Activated T-helper 1 cell treated with anti-CD3 and anti-CD28 coated beads, Interleukin-12 subunit alpha, Interleukin-12 subunit beta, Interleukin-2, Interleukin-4 antibody, amounts not matched to agents 30 ng/mL and 10 ng/mL and 1 ng/mL, durations not matched to agents 14 hours and 24 hours and 36 hours (primary cell): ENCODE measurements around the gene DAZAP1. TPM values are rescaled to one million over a fixed set of nuclear protein-coding genes. Genes with fewer than 3 reads are reported as not detected.

Experiments
- DNase-seq: peaks from one replicate; pipeline ENCODE4 v3.0.0; 2021; ENCODE audit warnings: low spot score
- H3K27ac Mint-ChIP-seq: one replicate; pipeline ENCODE4 v1.8.0; 2021; ENCODE audit warnings: mild to moderate bottlenecking, mixed read lengths
- H3K27me3 Mint-ChIP-seq: one replicate; pipeline ENCODE4 v1.8.0; 2022; ENCODE audit warnings: mild to moderate bottlenecking, moderate library complexity, mixed read lengths; ENCODE audit not compliant: insufficient read depth
- H3K36me3 Mint-ChIP-seq: one replicate; pipeline ENCODE4 v1.8.0; 2021; ENCODE audit warnings: low read depth, mixed read lengths
- H3K4me1 Mint-ChIP-seq: one replicate; pipeline ENCODE4 v1.8.0; 2021; ENCODE audit warnings: low read depth, mixed read lengths
- H3K4me3 Mint-ChIP-seq: one replicate; pipeline ENCODE4 v1.8.0; 2021; ENCODE audit warnings: mild to moderate bottlenecking, moderate library complexity, mixed read lengths
- H3K9me3 Mint-ChIP-seq: one replicate; pipeline ENCODE4 v1.8.0; 2021; ENCODE audit warnings: mixed read lengths
- intact Hi-C: fragments of 100-400 bp; cut with micrococcal nuclease; formaldehyde crosslinking; loops from one replicate; pipeline ENCODE4 v1.15.1; 2024
- total RNA-seq: library from RNA; stranded (reverse); gene quantifications from 2 replicates; pipeline ENCODE4 v1.2.3, GENCODE V29; 2022

The DAZAP1 gene
- total RNA-seq, 1 donor from 2014 or later, result 301 TPM

DNA sequence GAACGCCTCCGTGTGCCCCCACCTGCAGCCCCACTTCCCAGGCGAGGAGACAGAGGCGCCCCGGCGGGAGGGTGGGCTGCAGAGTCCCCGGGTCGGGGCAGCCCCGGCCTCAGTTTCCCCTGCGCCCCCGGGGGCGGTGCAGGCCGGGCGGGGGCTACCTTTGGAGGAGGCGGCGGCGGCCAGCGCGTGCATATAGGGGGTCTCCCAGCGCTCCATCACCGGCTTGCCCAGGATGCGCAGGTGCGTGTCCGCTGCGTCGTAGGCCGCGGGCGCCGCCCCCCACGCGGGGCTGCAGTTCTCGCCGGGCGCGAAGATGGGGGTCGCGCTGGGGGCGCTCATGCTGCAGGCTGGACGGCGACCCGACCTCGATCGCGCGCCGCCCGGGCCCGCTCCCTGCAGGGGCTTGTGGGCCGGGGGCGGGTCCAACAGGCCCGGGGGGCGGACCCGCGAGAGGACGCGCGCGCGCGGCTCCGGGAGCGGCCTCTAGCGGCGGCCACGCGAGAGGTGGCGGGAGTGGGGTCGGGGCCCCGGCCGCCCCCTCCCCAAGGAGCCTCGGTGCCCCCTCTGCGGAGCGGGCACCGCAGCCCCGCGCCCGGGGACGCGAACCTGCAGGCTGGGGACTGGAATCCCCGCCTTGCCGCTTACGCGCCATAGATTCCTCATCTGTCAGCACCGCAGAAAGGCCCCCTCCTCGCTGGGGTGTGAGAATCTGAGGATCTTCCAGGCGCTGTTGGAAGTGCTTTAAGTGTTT is 6.1 kb upstream of the DAZAP1 start, which contains the start of gene GAMT:
Gene GAMT, minus strand, starts transcription at position 405 of the 751 bp plus-strand sequence. Its CDS starts 66 bp downstream, at position 339.
- no peaks in the 10 kb centered on the region for H3K9me3 Mint-ChIP-seq
- intact Hi-C loops, result no loop called here
- H3K4me1 Mint-ChIP-seq, result peaks cover 5% of the 10 kb centered on the region
- H3K27ac Mint-ChIP-seq, result no peak within 1 kb of the TSS
- H3K4me3 Mint-ChIP-seq, result peak within 1 kb of the TSS; percentile 73
- peaks cover 7% of the 10 kb centered on the region for H3K27me3 Mint-ChIP-seq
- DNase-seq, result peak; percentile 54
- no peaks in the 10 kb centered on the region for H3K36me3 Mint-ChIP-seq

- Mint-ChIP-seq H3K9me3 (no peaks in the 10 kb centered on the region), H3K27ac (no peak overlapping the region), H3K4me3 (peak overlapping the region; percentile 51), H3K27me3 (peaks cover 7% of the 10 kb centered on the region), H3K4me1 (peaks cover 10% of the 10 kb centered on the region), H3K36me3 (no peaks in the 10 kb centered on the region)
- intact Hi-C loops, result no loop called here
- DNase-seq, result no peak
These were observed 5.5 kb upstream of the DAZAP1 start for GRCh38 chr19:1401889-1402217.

- no peaks in the 10 kb centered on the region for H3K9me3 Mint-ChIP-seq
- peaks cover 10% of the 10 kb centered on the region for H3K4me1 Mint-ChIP-seq
- H3K4me3 Mint-ChIP-seq, result peak overlapping the region; percentile 76
- H3K36me3 Mint-ChIP-seq, result no peaks in the 10 kb centered on the region
- H3K27ac Mint-ChIP-seq, result no peak overlapping the region
- peaks cover 7% of the 10 kb centered on the region for H3K27me3 Mint-ChIP-seq
- intact Hi-C loops, result no loop called here
- DNase-seq, result no peak
These were observed 4.8 kb upstream of the DAZAP1 start for GRCh38 chr19:1402411-1403070.

DNA sequence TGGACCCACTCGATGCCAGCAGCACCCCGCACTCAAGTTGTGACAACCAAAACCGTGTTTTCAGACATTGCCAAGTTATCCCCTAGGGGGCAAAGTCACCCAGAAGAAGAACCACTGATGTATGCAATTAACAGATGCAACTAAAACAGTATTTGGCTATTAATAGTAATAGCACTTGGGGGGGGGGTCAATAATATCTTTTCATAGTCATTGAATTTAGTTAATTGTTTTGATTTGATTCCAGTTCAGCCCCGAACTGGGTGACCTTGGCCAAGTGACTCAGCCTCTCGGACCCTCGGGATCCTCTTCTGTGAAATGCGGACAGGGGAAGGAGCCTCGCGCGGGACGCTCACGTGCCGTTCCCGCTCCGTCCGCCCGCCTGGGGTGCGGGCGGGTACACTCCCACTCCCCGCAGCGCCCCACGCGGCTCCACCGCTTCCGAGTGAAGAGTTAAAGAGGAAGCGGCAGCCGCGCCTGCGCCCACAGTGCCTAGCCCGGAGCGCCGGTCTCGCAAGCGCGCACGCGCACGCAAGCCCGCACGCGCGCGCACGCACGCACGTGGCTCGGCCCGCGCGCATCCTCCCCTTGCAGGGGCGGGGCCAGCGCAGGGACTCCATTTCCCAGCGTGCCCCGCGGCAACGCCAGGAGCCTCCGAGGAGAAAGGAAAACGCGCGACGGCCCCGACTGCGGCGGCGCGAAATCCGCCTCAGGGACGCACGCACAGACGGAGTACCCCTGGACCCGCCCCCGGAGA is 435 bp upstream of the DAZAP1 start:
- Mint-ChIP-seq H3K27ac (peak overlapping the region; percentile 83), H3K36me3 (peaks cover 14% of the 10 kb centered on the region), H3K4me1 (peaks cover 33% of the 10 kb centered on the region), H3K27me3 (peaks cover 7% of the 10 kb centered on the region), H3K9me3 (no peaks in the 10 kb centered on the region), H3K4me3 (peak overlapping the region; percentile 76)
- DNase-seq, result peak; percentile 100
- intact Hi-C loops, result loop anchor here (1.0 to 5.0 kb wide), 8 partner anchors 24 to 1375 kb away; partner anchors contain the start of genes FAM174C, KLF16, NDUFS7 and PCSK4

GRCh38 chr19:1408300-1409203 is 1.2 kb downstream of the DAZAP1 start:
- Mint-ChIP-seq H3K27me3 (peaks cover 3% of the 10 kb centered on the region), H3K36me3 (peaks cover 14% of the 10 kb centered on the region), H3K4me1 (peaks cover 31% of the 10 kb centered on the region)

GRCh38 chr19:1409204-1410005 is 2.0 kb downstream of the DAZAP1 start:
- H3K4me1 Mint-ChIP-seq, result peaks cover 33% of the 10 kb centered on the region
- peaks cover 14% of the 10 kb centered on the region for H3K36me3 Mint-ChIP-seq
- H3K27me3 Mint-ChIP-seq, result no peaks in the 10 kb centered on the region
- intact Hi-C loops, result loop anchor here (5.0 kb wide), 2 partner anchors 453 to 1373 kb away; partner anchors contain the start of genes KLF16 and SGTA
- DNase-seq, result no peak
- peak overlapping the region; percentile 98 for H3K4me3 Mint-ChIP-seq
- no peaks in the 10 kb centered on the region for H3K9me3 Mint-ChIP-seq
- peak overlapping the region; percentile 98 for H3K27ac Mint-ChIP-seq

More at GRCh38 chr19:1408300-1409203, 1.2 kb downstream of the DAZAP1 start:
- Mint-ChIP-seq H3K4me3 (peak overlapping the region; percentile 98), H3K27ac (peak overlapping the region; percentile 98), H3K9me3 (no peaks in the 10 kb centered on the region)
- peak; percentile 49 for DNase-seq
- intact Hi-C loops, result loop anchor here (5.0 kb wide), 2 partner anchors 454 to 1374 kb away; partner anchors contain the start of genes KLF16 and SGTA

DNA sequence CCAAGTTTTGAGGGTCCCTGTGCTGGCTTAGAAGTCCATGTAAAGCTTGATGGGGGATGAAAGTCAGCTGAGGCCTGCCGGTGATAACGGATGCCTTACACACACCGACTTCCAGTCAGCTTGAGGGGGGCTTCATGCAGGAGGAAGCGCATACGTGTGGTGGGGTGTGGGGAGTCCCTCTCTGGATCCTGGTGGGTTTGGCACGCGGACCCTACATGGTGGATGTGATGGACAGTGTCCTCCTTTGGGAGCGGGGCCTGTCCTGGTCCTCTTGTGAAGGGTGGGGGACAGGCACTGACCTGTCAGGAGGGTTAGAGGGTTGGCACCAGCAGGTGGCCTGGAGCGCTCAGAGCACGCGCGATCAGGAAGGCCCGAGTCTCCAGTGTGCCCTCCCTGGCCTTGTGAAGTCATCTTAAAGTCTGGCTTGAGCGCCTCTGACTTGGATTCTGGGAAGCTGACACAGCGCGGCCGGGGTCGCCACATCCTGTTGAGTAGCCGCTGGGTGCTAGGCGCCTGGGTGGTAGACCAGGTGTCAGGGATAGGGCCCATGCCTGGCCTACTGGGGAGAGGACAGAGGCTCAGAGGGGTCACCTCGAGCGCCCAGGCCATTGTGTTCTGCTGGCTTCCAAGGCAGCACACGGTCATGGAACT is 2.9 kb downstream of the DAZAP1 start:
- H3K4me1 Mint-ChIP-seq, result peaks cover 39% of the 10 kb centered on the region
- peaks cover 18% of the 10 kb centered on the region for H3K36me3 Mint-ChIP-seq
- intact Hi-C loops, result no loop called here
- H3K9me3 Mint-ChIP-seq, result no peaks in the 10 kb centered on the region
- H3K4me3 Mint-ChIP-seq, result peak overlapping the region; percentile 98
- DNase-seq, result no peak
- peak overlapping the region; percentile 70 for H3K27ac Mint-ChIP-seq
- H3K27me3 Mint-ChIP-seq, result no peaks in the 10 kb centered on the region

GRCh38 chr19:1410789-1411188 is 3.4 kb downstream of the DAZAP1 start:
- Mint-ChIP-seq H3K4me1 (peaks cover 39% of the 10 kb centered on the region), H3K27me3 (no peaks in the 10 kb centered on the region), H3K27ac (peak overlapping the region; percentile 64), H3K9me3 (no peaks in the 10 kb centered on the region), H3K36me3 (peaks cover 19% of the 10 kb centered on the region), H3K4me3 (peak overlapping the region; percentile 98)
- no peak for DNase-seq
- intact Hi-C loops, result no loop called here

GRCh38 chr19:1411255-1412191 is 4.1 kb downstream of the DAZAP1 start:
- Mint-ChIP-seq H3K4me1 (peaks cover 37% of the 10 kb centered on the region), H3K36me3 (peaks cover 20% of the 10 kb centered on the region), H3K4me3 (peak overlapping the region; percentile 33), H3K9me3 (no peaks in the 10 kb centered on the region), H3K27ac (no peak overlapping the region), H3K27me3 (no peaks in the 10 kb centered on the region)
- no peak for DNase-seq
- intact Hi-C loops, result no loop called here

DNA sequence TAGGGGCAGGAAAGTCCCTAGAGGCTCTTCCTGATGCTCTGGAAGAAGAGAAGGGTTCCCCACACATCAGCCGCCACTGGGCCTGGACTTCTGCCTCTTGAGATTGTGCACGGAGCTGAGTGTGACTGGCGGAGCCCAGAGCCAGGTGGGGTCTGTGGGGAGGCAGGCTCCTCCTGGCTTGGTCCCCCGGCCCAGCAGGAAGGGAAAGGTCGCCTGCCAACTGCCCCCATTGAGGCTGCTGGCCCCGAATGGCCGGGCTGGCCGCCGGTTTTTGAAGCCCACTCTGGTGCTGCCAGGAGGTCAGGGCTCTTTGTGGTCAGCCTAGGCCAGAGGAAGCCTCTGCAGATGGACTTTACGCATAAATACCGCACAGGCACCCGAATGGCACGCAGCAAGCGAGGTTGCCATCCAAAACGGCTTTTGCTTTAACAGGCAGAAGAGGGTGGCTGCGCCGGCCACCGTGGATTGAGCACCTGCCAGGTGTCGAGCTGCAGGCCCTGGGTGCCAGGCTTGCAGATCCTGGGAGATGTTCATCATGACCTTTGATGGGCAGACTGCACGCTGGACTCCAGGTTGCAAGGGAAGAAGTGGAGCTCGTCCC is 5.0 kb downstream of the DAZAP1 start:
- H3K4me1 Mint-ChIP-seq, result peaks cover 37% of the 10 kb centered on the region
- H3K27ac Mint-ChIP-seq, result no peak overlapping the region
- no peak overlapping the region for H3K4me3 Mint-ChIP-seq
- peaks cover 22% of the 10 kb centered on the region for H3K36me3 Mint-ChIP-seq
- DNase-seq, result no peak
- intact Hi-C loops, result no loop called here
- H3K9me3 Mint-ChIP-seq, result no peaks in the 10 kb centered on the region
- H3K27me3 Mint-ChIP-seq, result no peaks in the 10 kb centered on the region
